Small intestine (tissue), 7 donors: ENCODE results near the gene TRAPPC10. TPM values are rescaled to one million over a fixed set of nuclear protein-coding genes. Genes with fewer than 3 reads are reported as not detected.

Source experiments
- DNase-seq, 2 donors: peaks; one replicate each; pipeline versions ENCODE4 v3.0.0 to v3.0.0-alpha.2; 2013
- FAIRE-seq: peaks from 2 replicates; lab custom pipeline; 2012; peaks lifted over from hg19 to GRCh38; lab: Jason Lieb, UNC
- H3K27ac ChIP-seq, 3 donors: one replicate each; pipeline ENCODE4 v1.5.1; 2013; ENCODE audit warnings: low read length in 2 of 3, mild to moderate bottlenecking in 2 of 3, control low read depth in 1 of 3, inconsistent platforms in 1 of 3, low read depth in 1 of 3, moderate library complexity in 1 of 3
- H3K27me3 ChIP-seq, 3 donors: one replicate each; pipeline ENCODE4 v1.6.1; 2013; ENCODE audit warnings: low read length in 3 of 3, inconsistent platforms in 1 of 3; ENCODE audit not compliant: control insufficient read depth in 3 of 3, insufficient read depth in 3 of 3
- H3K36me3 ChIP-seq, 3 donors: one replicate each; pipeline ENCODE4 v1.6.1; 2013; ENCODE audit warnings: low read length in 3 of 3, inconsistent platforms in 1 of 3, low read depth in 1 of 3, mild to moderate bottlenecking in 1 of 3, moderate library complexity in 1 of 3; ENCODE audit not compliant: control insufficient read depth in 3 of 3, insufficient read depth in 2 of 3
- H3K4me1 ChIP-seq, 3 donors: one replicate each; pipeline ENCODE4 v1.6.1; 2013; ENCODE audit warnings: low read length in 2 of 3, inconsistent platforms in 1 of 3, low read depth in 1 of 3, mild to moderate bottlenecking in 1 of 3, moderate library complexity in 1 of 3; ENCODE audit not compliant: control insufficient read depth in 3 of 3, insufficient read depth in 2 of 3
- H3K4me3 ChIP-seq, 3 donors: one replicate each; pipeline ENCODE4 v1.5.1; 2013; ENCODE audit warnings: low read length in 3 of 3, control low read depth in 1 of 3, inconsistent platforms in 1 of 3, low read depth in 1 of 3, mild to moderate bottlenecking in 1 of 3, moderate library complexity in 1 of 3
- H3K9me3 ChIP-seq, 2 donors: one replicate each; pipeline ENCODE4 v1.6.1; 2013; ENCODE audit warnings: low read depth in 1 of 2, low read length in 1 of 2; ENCODE audit not compliant: control insufficient read depth in 2 of 2, insufficient read depth in 1 of 2
- WGBS, 3 donors: extraction: QIAGEN DNeasy Blood & Tissue Kit; methylation state at CpG; one replicate each; pipeline ENCODE4 v1.1.7; 2013; 5-methylcytosine and 5-hydroxymethylcytosine counted together
- polyA plus RNA-seq, 4 donors: library from polyadenylated mRNA; stranded (reverse) in 3 of 4; unstranded in 1 of 4; fragments of 200-250 nt in 3 of 4; fragments of 120-200 nt in 1 of 4; gene quantifications; one replicate each; pipeline versions ENCODE4 v1.2.1 to v1.2.3, GENCODE V29; 2013
- donor health status: healthy with polysubstance abuse.
- donor health status: control.
- donor health status: control.
- donor health status: Bipolar disorder and iron deficiency.
- donor health status: healthy.

TRAPPC10 gene
- polyA plus RNA-seq, 4 donors: 8.4 to 35.4 (median 11.3) TPM

- DNase-seq: no peak
- Histone ChIP-seq H3K4me1 (peaks cover 0 to 3% (median 0%) of the 10 kb centered on the region in 3 donors), H3K4me3 (no peak overlapping the region), H3K27me3 (no peaks in the 10 kb centered on the region), H3K27ac (no peak overlapping the region), H3K9me3 (no peaks in the 10 kb centered on the region), H3K36me3 (peaks cover 13 to 67% (median 15%) of the 10 kb centered on the region in 3 donors)
- FAIRE-seq: no peak
- WGBS, 3 donors: 94 to 97% (median 96%) methylated on average over 9 of the region's 9 CpGs
These were observed 44.9 kb downstream of the TRAPPC10 start for GRCh38 chr21:44057055-44057454.

GRCh38 chr21:44057960-44058651, 46.0 kb downstream of the TRAPPC10 start:
- peak overlapping the region in 1 of 3 donors; percentile 32 for H3K27ac ChIP-seq
- no peaks in the 10 kb centered on the region for H3K9me3 ChIP-seq
- H3K4me1 ChIP-seq: no peaks in the 10 kb centered on the region
- WGBS, 3 donors: 88 to 96% (median 93%) methylated on average over 15 of the region's 15 CpGs
- no peak overlapping the region for H3K4me3 ChIP-seq
- peaks cover 7 to 69% (median 14%) of the 10 kb centered on the region in 3 donors for H3K36me3 ChIP-seq
- FAIRE-seq: no peak
- H3K27me3 ChIP-seq: no peaks in the 10 kb centered on the region
- no peak for DNase-seq

- no peak overlapping the region for H3K4me3 ChIP-seq
- H3K4me1 ChIP-seq: no peaks in the 10 kb centered on the region
- DNase-seq (no peak), FAIRE-seq (no peak)
- no peaks in the 10 kb centered on the region for H3K27me3 ChIP-seq
- H3K27ac ChIP-seq: no peak overlapping the region
- H3K36me3 ChIP-seq: peaks cover 7 to 72% (median 17%) of the 10 kb centered on the region in 3 donors
- WGBS, 3 donors: 93 to 96% (median 93%) methylated on average over 12 of the region's 12 CpGs
- H3K9me3 ChIP-seq: no peaks in the 10 kb centered on the region
These were observed 46.5 kb downstream of the TRAPPC10 start for GRCh38 chr21:44058652-44058964.

- no peak for FAIRE-seq
- 90 to 93% (median 92%) methylated on average over 17 of the region's 17 CpGs for WGBS, 3 donors
- no peak overlapping the region for H3K4me3 ChIP-seq
- H3K27me3 ChIP-seq: no peaks in the 10 kb centered on the region
- DNase-seq: no peak
- no peaks in the 10 kb centered on the region for H3K4me1 ChIP-seq
- no peaks in the 10 kb centered on the region for H3K9me3 ChIP-seq
- peaks cover 7 to 74% (median 17%) of the 10 kb centered on the region in 3 donors for H3K36me3 ChIP-seq
- no peak overlapping the region for H3K27ac ChIP-seq
These were observed 46.9 kb downstream of the TRAPPC10 start for GRCh38 chr21:44058981-44059380.

GRCh38 chr21:44059710-44060109, 47.6 kb downstream of the TRAPPC10 start:
- H3K4me1 ChIP-seq: no peaks in the 10 kb centered on the region
- H3K9me3 ChIP-seq: no peaks in the 10 kb centered on the region
- H3K27ac ChIP-seq: no peak overlapping the region
- H3K4me3 ChIP-seq: no peak overlapping the region
- FAIRE-seq (no peak), DNase-seq (no peak)
- no peaks in the 10 kb centered on the region for H3K27me3 ChIP-seq
- 87 to 96% (median 91%) methylated on average over 4 of the region's 4 CpGs for WGBS, 3 donors
- peaks cover 9 to 73% (median 18%) of the 10 kb centered on the region in 3 donors for H3K36me3 ChIP-seq

- WGBS, 3 donors: 92 to 99% (median 94%) methylated on average over 6 to 7 of the region's 7 CpGs
- Histone ChIP-seq H3K4me1 (no peaks in the 10 kb centered on the region), H3K4me3 (no peak overlapping the region), H3K27ac (no peak overlapping the region), H3K27me3 (no peaks in the 10 kb centered on the region), H3K9me3 (no peaks in the 10 kb centered on the region), H3K36me3 (peaks cover 9 to 71% (median 14%) of the 10 kb centered on the region in 3 donors)
- DNase-seq (no peak), FAIRE-seq (no peak)
These were observed 50.3 kb downstream of the TRAPPC10 start for GRCh38 chr21:44062380-44062779.

- H3K4me1 ChIP-seq: no peaks in the 10 kb centered on the region
- no peak overlapping the region for H3K27ac ChIP-seq
- H3K36me3 ChIP-seq: peaks cover 9 to 68% (median 12%) of the 10 kb centered on the region in 3 donors
- no peak overlapping the region for H3K4me3 ChIP-seq
- H3K27me3 ChIP-seq: no peaks in the 10 kb centered on the region
- no peak for FAIRE-seq
- H3K9me3 ChIP-seq: no peaks in the 10 kb centered on the region
- whole genome bisulfite sequencing, 3 donors: 91 to 97% (median 96%) methylated on average over 19 of the region's 19 CpGs
- DNase-seq: no peak
These were observed 51.2 kb downstream of the TRAPPC10 start for GRCh38 chr21:44063151-44063912.

- no peaks in the 10 kb centered on the region for H3K4me1 ChIP-seq
- DNase-seq (no peak), FAIRE-seq (no peak)
- H3K27ac ChIP-seq: peak overlapping the region in 2 of 3 donors; percentile 2 to 73
- H3K36me3 ChIP-seq: peaks cover 3 to 70% (median 13%) of the 10 kb centered on the region in 3 donors
- H3K4me3 ChIP-seq: no peak overlapping the region
- no peaks in the 10 kb centered on the region for H3K9me3 ChIP-seq
- no peaks in the 10 kb centered on the region for H3K27me3 ChIP-seq
- WGBS, 3 donors: 69 to 80% (median 79%) methylated on average over 13 of the region's 13 CpGs
These were observed 52.8 kb downstream of the TRAPPC10 start for GRCh38 chr21:44064852-44065403.
